NT2/D1 (cell line): ENCODE measurements around the gene CORO1C.

ENCODE experiments used
- YY1 ChIP-seq: IDR thresholded peaks from 2 replicates; pipeline ENCODE4 v1.6.1; 2011; ENCODE audit not compliant: insufficient read length, insufficient read depth
- ZNF274 ChIP-seq: IDR thresholded peaks from 2 replicates; pipeline ENCODE4 v1.6.1; 2011; ENCODE audit warnings: mild to moderate bottlenecking, low read depth, low read length

DNA sequence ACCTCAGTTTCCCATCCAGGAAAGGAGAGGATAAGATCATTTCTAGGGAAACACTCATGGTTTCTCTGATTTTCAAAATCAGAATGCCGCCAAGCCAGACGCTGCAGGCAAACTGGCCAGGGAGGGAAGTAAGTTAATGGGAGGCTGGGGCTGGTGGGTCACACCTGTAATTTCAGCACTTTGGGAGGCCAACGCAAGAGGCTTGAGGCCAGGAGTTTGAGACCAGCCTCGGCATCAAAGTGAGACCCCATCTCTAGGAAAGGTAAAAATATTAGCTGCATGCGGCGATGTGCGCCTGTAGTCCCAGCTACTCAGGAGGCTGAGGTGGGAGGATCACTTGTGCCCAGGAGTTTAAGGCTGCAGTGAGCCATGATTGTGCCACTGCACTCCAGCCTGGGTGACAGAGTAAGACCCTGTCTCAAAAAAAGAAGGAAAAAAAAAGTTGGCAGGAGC lies 98.2 kb downstream of the CORO1C start:
- TF ChIP-seq ZNF274 (no peak), YY1 (no peak)
